Esophagus squamous epithelium (tissue), 4 donors: ENCODE measurements around the gene GPR31.
"Not testable (repeated sequence)": the region's sequence is repeated elsewhere in the genome, so short reads cannot be mapped to it uniquely, and the experiment has no call there.

Source experiments
- POLR2A ChIP-seq, 4 donors: fragments of 450-650 bp; IDR thresholded peaks; one replicate each; pipeline ENCODE4 v1.6.1; 2017; ENCODE audit warnings: antibody characterized with exemption in 4 of 4, mild to moderate bottlenecking in 4 of 4, moderate library complexity in 3 of 4
- TF ChIP-seq, protein P1 (sequence below), 6 experiments: fragments of 450-650 bp in 4 of 6; fragments of 200-600 bp in 2 of 6; sonication (generic) in 2 of 6; IDR thresholded peaks; one replicate each; pipeline ENCODE4 v1.5.1; 2016 to 2019; ENCODE audit warnings: antibody characterized with exemption in 6 of 6, mild to moderate bottlenecking in 4 of 6, moderate library complexity in 4 of 6

DNA sequence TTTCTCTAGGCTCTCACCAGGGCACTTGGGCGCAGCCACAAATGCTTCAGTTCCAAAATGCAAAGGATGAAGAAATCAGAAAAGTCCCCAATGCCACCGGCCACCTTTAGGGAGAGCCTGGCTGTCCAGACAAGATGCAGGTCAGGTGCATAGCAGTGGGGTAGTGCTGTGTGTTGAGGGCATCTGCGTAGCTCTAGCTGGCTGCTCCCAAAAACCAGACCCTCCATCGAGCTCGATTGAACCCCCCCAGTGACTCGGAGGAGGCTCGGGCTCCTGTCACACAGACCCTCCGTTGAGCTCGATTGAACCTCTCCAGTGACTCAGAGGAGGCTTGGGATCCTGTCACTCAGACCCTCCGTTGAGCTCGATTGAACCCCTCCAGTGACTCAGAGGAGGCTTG lies 47.5 kb upstream of the GPR31 start:
- TF ChIP-seq, protein P1, sequence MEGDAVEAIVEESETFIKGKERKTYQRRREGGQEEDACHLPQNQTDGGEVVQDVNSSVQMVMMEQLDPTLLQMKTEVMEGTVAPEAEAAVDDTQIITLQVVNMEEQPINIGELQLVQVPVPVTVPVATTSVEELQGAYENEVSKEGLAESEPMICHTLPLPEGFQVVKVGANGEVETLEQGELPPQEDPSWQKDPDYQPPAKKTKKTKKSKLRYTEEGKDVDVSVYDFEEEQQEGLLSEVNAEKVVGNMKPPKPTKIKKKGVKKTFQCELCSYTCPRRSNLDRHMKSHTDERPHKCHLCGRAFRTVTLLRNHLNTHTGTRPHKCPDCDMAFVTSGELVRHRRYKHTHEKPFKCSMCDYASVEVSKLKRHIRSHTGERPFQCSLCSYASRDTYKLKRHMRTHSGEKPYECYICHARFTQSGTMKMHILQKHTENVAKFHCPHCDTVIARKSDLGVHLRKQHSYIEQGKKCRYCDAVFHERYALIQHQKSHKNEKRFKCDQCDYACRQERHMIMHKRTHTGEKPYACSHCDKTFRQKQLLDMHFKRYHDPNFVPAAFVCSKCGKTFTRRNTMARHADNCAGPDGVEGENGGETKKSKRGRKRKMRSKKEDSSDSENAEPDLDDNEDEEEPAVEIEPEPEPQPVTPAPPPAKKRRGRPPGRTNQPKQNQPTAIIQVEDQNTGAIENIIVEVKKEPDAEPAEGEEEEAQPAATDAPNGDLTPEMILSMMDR (IDR thresholded peaks at IDR 0.05): not testable (repeated sequence)
- not testable (repeated sequence) for TF ChIP-seq POLR2A (IDR thresholded peaks at IDR 0.05)
